ENCODE results near the gene EXOSC10.

Gene EXOSC10

DNA sequence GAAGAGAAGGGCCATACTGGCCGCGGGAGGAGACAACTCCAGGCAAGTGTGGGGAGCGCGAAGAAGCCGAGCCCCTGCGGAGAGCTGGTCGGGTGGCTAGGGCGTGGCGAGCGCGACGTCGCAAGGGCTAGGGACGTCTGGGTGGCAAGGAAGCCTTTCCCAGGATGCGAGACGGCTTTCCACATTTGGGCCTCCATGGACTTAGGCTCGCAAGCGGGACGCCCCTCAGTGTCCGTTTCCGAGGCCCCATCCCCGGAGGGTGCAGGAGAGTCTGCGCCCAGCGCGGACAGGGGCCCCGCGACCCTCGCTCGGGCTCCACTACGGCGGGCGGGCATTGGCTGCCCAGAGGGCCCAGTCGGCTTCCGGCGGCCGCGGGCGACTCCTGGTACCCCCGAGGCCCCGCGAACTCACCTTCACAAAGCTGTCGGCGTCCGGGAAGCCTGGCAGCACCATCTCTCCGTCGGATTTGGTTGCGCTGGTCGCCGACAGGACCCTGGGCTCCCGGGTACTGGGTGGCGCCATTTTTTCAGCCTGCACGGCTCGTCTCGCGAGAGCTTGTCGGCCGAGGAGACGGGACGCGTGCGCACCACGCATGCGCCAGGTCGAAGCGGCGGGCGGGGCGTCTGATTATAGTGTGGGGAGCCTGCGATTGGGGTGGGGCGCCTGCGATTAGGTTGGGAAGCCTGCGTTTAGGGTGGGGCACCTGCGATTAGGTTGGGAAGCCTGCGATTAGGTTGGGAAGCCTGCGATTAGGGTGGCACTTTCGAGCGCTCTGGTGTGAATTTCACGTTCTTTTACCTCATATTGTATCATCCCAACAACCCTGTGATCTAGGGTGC lies at the start of gene EXOSC10:
Gene EXOSC10, minus strand, starts transcription at position 560 of the 839 bp plus-strand sequence. Its CDS starts 38 bp downstream, at position 522.
- DNase-seq: peak; percentile 96

DNA sequence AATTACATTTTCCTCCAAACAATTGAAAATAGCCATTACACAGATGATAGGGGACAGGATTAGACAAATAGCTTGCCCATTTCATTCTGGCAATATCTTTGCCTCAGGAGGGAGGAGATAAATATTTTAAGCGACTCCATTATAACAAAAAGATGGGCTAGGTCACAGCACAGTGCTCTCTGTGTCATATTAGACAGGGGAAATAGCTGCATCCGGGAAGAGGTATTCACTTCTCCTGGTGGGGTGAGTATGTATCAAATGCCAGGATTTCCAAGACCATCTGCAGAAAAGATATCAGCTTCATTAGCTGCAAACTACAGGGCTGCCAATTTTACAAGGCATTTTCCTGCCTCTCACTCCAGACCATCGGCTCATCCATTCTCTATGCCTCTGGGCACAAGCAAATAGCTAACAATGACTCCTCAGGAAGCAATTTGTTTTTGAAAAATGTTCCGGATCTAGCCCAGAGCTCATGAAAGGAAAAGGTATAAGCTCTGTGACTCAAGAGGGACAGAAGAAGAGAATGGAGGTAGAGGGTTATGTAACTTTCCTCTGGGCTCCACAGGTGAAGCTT lies 47.6 kb upstream of the EXOSC10 start:
- DNase-seq: no peak

DNA sequence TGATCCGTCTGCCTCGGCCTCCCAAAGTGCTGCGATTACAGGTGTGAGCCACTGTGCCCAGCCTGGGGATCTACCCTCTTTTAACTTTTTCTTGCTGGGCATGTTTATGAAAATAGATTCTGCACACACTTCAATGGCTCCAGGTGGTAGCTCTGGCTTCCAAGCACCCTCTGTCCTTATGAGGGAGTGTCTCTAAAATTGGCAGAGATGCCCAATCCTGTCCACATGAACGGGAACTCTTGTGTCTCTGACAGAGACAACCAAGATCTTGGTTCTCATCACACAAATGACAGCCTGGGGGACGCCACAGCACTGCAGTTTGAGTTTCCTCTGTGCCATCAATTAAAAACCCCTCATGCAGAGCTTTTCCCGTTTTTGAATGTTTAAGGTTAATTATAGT lies 46.1 kb upstream of the EXOSC10 start:
- DNase-seq: no peak

DNA sequence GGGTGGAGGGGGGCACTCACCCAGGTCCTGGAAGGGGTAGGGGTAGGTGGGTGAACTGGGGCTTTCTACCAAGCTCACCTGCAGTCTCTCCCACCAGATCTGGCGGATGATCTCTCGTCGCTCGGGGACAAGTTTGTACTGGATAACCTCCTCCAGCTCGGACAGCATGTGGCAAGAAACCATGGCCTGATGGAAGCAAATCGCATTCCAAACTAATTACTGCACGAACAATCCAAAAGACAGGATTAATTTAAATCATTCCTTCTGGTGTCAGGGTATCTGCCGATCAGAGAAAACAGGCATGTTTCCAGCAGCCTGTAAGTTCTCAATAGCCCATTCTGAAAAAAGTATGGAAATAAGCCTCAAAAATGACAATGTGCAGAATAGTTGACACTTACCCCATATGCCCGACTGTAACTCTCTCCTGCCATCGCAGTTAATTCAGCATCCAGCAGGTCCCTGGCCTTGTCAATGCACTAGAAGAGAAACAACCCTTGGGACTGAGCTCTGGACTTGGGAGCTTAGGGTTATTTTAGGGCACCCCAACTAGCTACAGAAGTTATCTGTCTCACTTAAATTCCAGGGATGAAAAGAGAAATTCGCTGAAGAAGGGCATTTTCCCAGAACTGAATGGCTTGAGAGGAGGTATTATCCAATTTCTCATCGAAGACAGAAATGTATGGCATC lies 45.0 kb upstream of the EXOSC10 start:
- DNase-seq: no peak

DNA sequence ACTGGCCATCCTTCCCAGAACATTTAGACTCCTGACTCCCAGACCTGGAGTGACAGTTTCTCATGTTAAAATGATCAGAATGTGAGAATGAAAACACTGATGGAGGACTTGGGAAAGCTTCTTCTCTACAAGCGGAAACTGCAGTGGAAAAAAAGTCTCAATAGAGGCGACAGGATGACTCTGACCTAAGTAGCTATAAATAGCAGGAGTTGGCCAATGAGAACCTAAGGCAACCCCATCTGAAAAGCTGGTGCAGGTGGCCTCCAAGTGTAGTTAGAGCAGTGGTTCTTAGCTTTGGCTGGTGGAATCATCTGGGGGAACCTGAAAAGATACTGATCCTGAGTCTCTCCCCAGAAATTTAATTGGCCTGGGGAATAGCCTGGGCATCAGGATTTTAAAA lies 44.2 kb upstream of the EXOSC10 start:
- DNase-seq: peak; percentile 41

DNA sequence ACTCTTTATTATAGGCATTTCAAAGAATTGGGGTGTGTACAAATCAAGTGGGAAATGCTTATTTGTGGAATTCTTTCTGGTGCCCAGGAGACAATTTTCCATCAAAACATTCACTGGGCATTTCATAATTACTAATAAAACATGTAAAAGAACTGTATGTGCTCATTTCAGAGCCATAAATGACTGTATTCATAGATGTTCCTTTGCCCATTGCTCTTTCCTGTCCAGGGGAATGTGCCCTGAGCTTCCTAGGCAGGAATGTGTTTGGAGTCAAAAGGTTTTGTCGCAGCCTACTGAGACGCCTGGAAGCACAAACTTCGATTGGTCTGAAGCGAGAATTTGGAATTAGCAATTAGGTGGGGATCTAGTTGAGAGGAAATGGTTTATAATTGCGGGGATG lies 43.7 kb upstream of the EXOSC10 start:
- no peak for DNase-seq

DNA sequence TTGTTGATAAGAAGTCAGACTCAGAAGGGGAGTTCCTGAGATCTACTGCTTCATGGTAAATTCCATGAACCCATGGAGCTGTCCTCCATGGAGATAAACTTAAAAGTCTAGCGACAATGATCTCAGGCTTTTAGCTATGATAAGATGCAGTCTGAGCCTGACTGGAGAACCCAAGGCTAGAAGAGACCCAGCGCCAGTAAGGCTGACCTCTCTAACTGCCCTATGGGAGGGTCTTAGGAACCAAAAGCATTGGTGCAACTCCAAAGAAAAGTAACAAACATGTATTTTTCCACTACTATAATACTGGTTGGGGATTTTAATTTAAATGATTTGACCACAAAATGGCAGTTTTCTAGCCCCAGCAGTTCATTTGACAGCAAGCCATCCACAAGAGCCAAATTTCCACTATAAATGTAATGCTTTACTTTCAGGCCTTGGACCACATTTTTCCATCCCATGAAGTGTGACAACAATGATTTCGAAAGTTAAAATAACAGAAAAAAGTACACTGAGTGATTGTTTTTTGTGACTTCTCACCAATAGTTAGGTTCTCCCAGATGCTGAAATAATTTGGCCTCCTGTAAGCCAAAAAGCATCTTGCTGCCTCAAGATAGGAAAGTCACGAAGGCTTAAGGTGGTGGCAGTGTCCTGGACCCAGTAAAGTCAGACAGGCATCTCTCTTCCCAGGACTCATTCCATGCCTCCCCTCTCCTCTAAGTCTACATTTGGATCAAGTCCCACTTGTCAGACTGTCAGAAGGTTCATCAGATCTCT lies 43.1 kb upstream of the EXOSC10 start:
- DNase-seq: no peak

DNA sequence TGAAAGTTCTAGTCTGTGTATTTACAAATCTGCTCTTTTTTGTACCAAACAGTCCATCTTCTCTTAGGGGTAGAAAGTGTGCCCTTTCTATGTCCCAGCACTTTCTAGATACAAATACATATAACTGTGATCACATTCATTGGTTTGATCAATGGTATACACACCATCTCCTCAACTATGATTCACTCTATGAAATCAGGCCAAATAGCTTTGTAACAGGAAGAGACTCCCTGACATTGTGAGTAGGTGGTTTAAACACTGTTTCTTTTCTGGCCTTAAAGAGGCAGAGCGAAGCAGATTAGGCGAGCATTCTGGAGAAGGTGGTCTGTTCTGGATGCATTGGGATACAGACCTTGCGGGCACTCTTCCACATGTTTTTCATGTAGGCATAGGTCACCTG lies 39.3 kb upstream of the EXOSC10 start:
- DNase-seq: no peak

DNA sequence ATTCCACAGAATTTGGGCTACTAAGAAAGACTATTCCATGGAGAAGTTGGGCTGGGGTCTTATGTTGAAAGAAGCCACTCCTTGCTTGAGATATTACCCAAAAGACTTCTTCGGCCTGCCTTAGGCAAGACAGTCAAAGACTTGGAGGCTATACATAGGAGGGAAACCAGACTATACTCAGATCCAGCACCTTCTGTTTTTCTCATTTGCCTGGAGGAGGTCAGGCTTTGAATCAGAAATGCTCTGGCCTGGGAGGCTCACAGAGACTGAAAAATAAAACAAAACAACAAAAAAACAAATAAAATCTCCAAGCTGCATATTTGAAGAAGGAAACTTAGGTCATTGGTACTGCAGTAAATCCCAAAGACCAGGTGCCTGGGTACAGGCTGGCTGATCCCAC lies 38.4 kb upstream of the EXOSC10 start:
- DNase-seq: no peak

GRCh38 chr1:11134898-11135266 lies 35.2 kb upstream of the EXOSC10 start:
- DNase-seq: no peak

DNA sequence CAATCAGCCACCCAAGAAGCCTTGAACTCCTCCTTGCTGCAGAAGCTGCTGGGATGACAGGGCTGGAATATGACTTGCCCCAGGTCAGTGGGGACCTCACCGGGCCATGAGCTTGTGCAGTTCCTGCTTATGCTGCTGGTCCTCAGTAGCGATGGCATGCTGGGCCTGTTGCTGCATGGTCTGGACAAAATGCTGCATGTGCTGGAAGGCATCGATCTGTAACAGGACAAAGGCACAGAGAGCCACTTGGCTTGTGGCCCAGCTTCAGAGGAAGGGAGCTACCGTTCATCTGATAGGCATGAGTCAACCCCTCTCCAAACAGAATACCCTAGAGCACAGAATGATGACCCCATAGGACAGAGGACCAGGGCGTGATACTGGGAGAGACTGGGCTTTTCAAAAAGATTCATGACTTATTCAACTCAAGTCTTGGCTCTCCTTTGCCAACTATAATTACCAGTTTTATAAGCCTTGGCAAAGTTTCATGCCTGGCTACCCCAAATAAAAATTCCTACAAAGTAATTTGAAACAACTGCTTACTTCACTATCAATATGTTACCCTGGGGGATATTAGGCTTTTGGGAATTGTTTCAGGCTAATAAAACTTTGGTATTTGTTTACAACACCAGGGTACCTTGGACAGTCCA lies 34.7 kb upstream of the EXOSC10 start:
- DNase-seq: no peak

DNA sequence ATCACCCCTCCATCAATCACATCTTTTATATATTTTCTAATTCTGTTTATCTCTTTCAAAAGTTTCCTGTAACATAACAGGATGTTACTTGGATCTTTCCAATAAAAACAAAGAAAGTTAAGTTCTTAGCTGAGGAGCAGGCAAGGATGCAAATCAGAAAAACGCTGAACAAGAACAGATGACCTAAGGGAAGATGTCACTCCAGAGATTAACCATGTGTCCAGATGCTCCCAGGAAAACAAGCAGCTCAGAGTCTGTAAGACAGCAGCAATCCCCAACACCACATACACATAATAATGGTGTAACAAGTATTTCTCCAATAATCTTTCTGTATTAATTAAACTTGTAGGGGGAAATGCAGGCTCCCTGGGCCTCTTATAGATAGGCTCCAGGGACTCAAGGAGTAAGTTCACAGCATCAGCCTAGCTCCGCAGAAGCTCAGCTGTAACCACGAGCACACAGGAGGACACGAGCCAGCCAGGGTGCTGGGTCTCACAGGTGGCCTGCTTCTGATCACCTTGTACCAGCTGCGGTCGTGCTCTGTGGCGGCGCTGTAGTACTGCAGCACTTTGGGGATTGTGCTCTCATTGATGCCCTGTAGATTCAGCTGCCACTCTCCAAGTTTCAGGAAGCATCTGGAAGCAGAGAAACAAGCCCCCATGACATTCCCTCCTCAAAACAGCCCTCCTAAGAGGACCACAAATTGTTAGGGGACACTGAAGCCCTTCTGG lies 33.1 kb upstream of the EXOSC10 start:
- no peak for DNase-seq

DNA sequence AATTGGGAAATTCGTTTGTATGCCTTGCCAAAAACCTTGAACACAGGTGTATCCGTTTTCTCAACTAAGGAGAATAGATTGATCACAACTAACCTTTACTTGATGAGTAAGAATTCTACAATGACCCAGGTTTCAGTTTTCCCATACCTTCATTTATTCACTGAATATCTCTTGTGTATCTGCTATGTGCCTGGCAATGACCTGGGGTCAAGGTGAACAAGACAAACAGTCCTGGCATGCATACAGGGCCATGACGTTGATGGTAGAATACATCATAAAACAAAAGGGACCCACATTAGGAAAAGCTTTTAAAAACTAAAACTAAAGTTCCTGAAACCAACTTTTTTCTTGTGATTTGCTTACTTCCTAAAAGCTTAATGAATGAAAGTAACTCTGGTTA lies 32.1 kb upstream of the EXOSC10 start:
- no peak for DNase-seq

- no peak for DNase-seq
Observed at GRCh38 chr1:11130406-11130805, 30.7 kb upstream of the EXOSC10 start.

DNA sequence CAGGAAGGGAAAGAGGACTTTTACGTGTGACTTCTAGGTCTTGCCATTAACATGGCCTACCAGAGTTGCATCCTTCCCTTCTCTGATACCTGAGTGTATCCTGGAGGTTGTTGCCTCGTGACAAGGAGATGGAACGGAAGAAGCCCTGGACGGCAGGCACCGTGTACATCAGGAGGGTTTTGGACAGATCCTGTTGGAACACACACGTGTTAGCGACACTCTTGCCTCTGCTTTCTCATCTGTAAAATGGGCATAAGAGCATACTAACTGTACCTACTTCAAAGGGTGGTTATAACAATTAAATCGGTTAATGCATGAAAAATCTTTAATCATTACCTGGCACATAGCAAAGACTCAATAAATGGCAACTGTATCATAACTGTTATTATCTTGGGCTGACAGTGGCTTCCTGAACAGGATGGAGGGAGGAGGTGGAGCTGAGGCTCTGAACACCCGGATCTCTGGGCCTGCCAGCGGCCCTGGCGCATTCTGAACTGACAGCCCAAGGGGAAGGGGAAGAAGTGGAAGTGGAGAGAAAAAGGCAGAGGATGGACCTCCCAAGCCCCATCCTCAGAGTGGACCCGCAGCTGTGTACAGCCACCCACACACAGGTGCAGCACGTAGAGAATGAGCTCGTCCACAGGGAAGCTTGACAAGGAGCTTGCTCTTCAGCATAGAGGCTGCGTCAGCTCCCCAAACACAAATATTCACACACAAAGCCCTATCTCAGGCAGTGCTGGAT lies 30.2 kb upstream of the EXOSC10 start:
- no peak for DNase-seq

DNA sequence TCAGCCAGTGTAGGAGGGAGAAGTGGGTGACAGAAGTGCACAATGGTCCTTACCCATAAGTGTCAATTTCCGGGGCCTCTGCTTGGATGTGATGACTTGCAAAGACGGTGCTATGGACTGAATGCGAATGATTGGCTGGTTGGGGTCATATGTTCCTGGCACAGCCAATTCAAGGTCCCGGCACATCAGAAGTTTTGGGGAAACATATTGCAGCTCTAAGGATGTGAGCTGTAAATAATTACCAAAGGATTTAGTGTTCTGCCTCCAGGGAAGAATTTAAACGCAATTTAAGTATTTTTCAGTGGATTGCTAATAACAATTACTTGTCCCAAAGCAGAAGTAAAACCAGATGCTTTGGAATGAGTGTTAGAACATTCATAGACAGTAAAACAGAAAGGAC lies 26.9 kb upstream of the EXOSC10 start:
- no peak for DNase-seq

DNA sequence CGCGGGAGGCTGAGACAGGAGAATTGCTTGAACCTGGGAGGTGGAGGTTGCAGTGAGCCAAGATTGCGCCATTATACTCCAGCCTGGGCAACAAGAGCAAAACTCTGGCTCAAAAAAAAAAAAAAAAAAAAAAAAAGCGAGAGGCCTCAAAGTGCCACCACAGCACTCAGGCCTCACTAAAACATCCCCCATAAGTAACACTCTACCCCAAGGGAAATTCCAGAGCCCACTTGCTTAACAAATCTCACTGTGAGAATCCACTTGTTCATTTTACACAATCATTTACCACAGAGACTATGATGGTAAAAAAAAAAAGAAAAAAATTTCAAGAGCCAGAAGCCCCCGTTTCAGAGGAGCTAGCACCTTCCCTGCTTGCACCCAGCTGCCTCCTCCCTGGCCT lies 26.3 kb upstream of the EXOSC10 start:
- DNase-seq: no peak

GRCh38 chr1:11124965-11125364 lies 25.3 kb upstream of the EXOSC10 start:
- no peak for DNase-seq

GRCh38 chr1:11116318-11116717 lies 16.6 kb upstream of the EXOSC10 start:
- no peak for DNase-seq

- DNase-seq: no peak
Observed at GRCh38 chr1:11114966-11115365, 15.3 kb upstream of the EXOSC10 start.

GRCh38 chr1:11109047-11109760 lies 9.5 kb upstream of the EXOSC10 start:
- DNase-seq: no peak
